ENCODE measurements around the gene PTTG2.

The PTTG2 gene

DNA sequence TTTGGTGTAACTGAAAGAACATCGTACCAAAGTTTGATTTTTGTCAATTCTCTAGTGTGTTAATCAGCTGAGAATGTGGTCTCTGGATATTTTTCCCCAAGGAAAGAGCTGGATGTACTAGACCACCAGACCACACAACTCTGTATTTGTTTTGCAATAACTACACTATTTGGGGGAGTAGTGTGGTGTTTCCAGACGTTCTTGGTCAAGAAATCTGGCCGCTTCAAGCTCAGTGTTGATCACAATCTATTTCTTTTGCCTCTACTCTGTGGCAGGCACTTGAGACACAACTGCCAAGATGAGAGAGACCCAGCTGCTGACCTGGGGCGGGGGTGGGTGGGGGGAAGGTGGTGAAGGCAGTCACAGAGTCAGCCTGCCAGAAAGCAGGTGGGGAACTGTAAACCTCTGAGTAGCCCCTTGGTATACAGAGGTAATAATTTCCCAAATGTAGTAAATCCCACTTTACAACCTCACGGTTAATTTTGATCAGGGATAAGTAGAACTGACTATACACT, 30.6 kb downstream of the PTTG2 start:
- H3K9me2 ChIP-seq (replicated peaks; ENCODE audit: control insufficient read depth, low read length), result no peaks in the 10 kb centered on the region
- no peaks in the 10 kb centered on the region for H3K9me3 ChIP-seq (ENCODE audit: control insufficient read depth, insufficient read depth, low read length)
- peak overlapping the region; percentile 97 for H3K27ac ChIP-seq (ENCODE audit: low read depth, low read length)
- peaks cover 99% of the 10 kb centered on the region for H3K79me2 ChIP-seq (ENCODE audit: control insufficient read depth, low read length)
- peaks cover 97% of the 10 kb centered on the region for H3K4me1 ChIP-seq (ENCODE audit: control insufficient read depth, low read length)
- H4K20me1 ChIP-seq (ENCODE audit: control insufficient read depth, insufficient read depth, low read depth, low read length), result no peaks in the 10 kb centered on the region
- no peak for TF ChIP-seq CTCF (IDR thresholded peaks at IDR 0.05; ENCODE audit: low read depth, low read length, poor library complexity, severe bottlenecking)
- no peak for TF ChIP-seq EZH2phosphoT487 (IDR thresholded peaks at IDR 0.05; ENCODE audit: borderline replicate concordance, low read length)
- H3K4me2 ChIP-seq (ENCODE audit: low read length), result peak overlapping the region; percentile 90
- H3K4me3 ChIP-seq (ENCODE audit: low read length), result peak overlapping the region; percentile 56
- H3K27me3 ChIP-seq (ENCODE audit: control insufficient read depth, low read length), result no peaks in the 10 kb centered on the region
- peaks cover 80% of the 10 kb centered on the region for H3K36me3 ChIP-seq (ENCODE audit: control insufficient read depth, low read length)
- peaks cover 25% of the 10 kb centered on the region for H3F3A ChIP-seq (ENCODE audit: control insufficient read depth, insufficient read depth)

GRCh38 chr4:37991623-37992410, 31.6 kb downstream of the PTTG2 start:
- Histone ChIP-seq H3K79me2 (ENCODE audit: control insufficient read depth, low read length) (peaks cover 99% of the 10 kb centered on the region), H3F3A (ENCODE audit: control insufficient read depth, insufficient read depth) (peaks cover 25% of the 10 kb centered on the region), H3K27me3 (ENCODE audit: control insufficient read depth, low read length) (no peaks in the 10 kb centered on the region), H3K36me3 (ENCODE audit: control insufficient read depth, low read length) (peaks cover 82% of the 10 kb centered on the region), H3K4me3 (ENCODE audit: low read length) (peak overlapping the region; percentile 56; the same call in 1 of the 2 replicates), H3K9me3 (ENCODE audit: control insufficient read depth, insufficient read depth, low read length) (no peaks in the 10 kb centered on the region), H3K4me1 (ENCODE audit: control insufficient read depth, low read length) (peaks cover 96% of the 10 kb centered on the region), H4K20me1 (ENCODE audit: control insufficient read depth, insufficient read depth, low read depth, low read length) (0 out of 2 replicates have a peak, but pooled peaks cover 5% of the 10 kb centered on the region), H3K27ac (ENCODE audit: low read depth, low read length) (peak overlapping the region; percentile 97), H3K9me2 (replicated peaks; ENCODE audit: control insufficient read depth, low read length) (no peaks in the 10 kb centered on the region), H3K4me2 (ENCODE audit: low read length) (peak overlapping the region; percentile 90)
- no peak for TF ChIP-seq EZH2phosphoT487 (IDR thresholded peaks at IDR 0.05; ENCODE audit: borderline replicate concordance, low read length)
- no peak for TF ChIP-seq CTCF (IDR thresholded peaks at IDR 0.05; ENCODE audit: low read depth, low read length, poor library complexity, severe bottlenecking)

DNA sequence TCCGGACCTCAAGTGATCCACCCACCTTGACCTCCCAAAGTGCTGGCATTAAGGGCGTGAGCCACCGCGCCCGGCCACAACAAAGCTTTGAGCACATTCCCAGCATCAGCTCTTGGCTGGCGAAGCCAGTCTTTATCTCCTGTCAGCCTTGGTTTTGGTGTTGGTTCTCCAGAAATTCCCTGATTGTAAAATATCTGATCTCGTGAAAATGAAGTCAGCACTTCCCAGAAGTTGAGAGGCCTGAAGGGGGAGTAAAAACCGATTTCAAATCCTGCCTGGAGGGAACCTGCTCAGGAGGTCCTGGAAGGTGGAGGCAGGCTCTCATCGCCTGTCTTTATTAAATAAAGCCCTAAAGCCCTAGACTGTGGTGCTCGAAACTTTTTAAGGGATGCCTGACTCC, 33.6 kb downstream of the PTTG2 start:
- H3K4me2 ChIP-seq (ENCODE audit: low read length), result no peak overlapping the region
- H3K4me1 ChIP-seq (ENCODE audit: control insufficient read depth, low read length), result peaks cover 89% of the 10 kb centered on the region
- H3K79me2 ChIP-seq (ENCODE audit: control insufficient read depth, low read length), result peaks cover 99% of the 10 kb centered on the region
- TF ChIP-seq EZH2phosphoT487 (IDR thresholded peaks at IDR 0.05; ENCODE audit: borderline replicate concordance, low read length), result no peak
- no peak for TF ChIP-seq CTCF (IDR thresholded peaks at IDR 0.05; ENCODE audit: low read depth, low read length, poor library complexity, severe bottlenecking)
- no peaks in the 10 kb centered on the region for H3K9me2 ChIP-seq (replicated peaks; ENCODE audit: control insufficient read depth, low read length)
- no peak overlapping the region for H3K27ac ChIP-seq (ENCODE audit: low read depth, low read length)
- H4K20me1 ChIP-seq (ENCODE audit: control insufficient read depth, insufficient read depth, low read depth, low read length), result peaks cover 10% of the 10 kb centered on the region
- no peaks in the 10 kb centered on the region for H3K9me3 ChIP-seq (ENCODE audit: control insufficient read depth, insufficient read depth, low read length)
- peaks cover 10% of the 10 kb centered on the region for H3F3A ChIP-seq (ENCODE audit: control insufficient read depth, insufficient read depth)
- H3K27me3 ChIP-seq (ENCODE audit: control insufficient read depth, low read length), result no peaks in the 10 kb centered on the region
- H3K4me3 ChIP-seq (ENCODE audit: low read length), result no peak overlapping the region
- peaks cover 73% of the 10 kb centered on the region for H3K36me3 ChIP-seq (ENCODE audit: control insufficient read depth, low read length)

Measured in DOHH2 (cell line).